ENCODE data around the gene MACROD2. TPM values are rescaled to one million over a fixed set of nuclear protein-coding genes. Genes with fewer than 3 reads are reported as not detected.
"Not testable (repeated sequence)": the region's sequence is repeated elsewhere in the genome, so short reads cannot be mapped to it uniquely, and the experiment has no call there.

MACROD2 gene
- total RNA-seq, 1 experiment from 2014 or later = 3.7 TPM

GRCh38 chr20:15807271-15807670 is 1812.0 kb downstream of the MACROD2 start (continued):
- TF ChIP-seq REST (IDR thresholded peaks at IDR 0.05; ENCODE audit: low read depth) (no peak), RAD21 (IDR thresholded peaks at IDR 0.05; ENCODE audit: low read depth) (no peak), ATF3 (IDR thresholded peaks at IDR 0.05) (no peak), SP1 (IDR thresholded peaks at IDR 0.05; ENCODE audit: low read depth) (no peak)

- CTCF ChIA-PET, POLR2A ChIA-PET: not testable (repeated sequence)
Observed at GRCh38 chr20:15807771-15808170, 1812.5 kb downstream of the MACROD2 start.

More at GRCh38 chr20:15807771-15808170, 1812.5 kb downstream of the MACROD2 start:
- H3K36me3 ChIP-seq (ENCODE audit: control insufficient read depth in 1 of 2, insufficient read depth in 2 of 2, low read length in 2 of 2); H3K9ac ChIP-seq (ENCODE audit: low read length); H2AFZ ChIP-seq (ENCODE audit: low read depth, low read length, poor library complexity, severe bottlenecking); H3K9me2 ChIP-seq (ENCODE audit: insufficient read depth); H3K4me2 ChIP-seq (ENCODE audit: low read length); RAD21 ChIA-PET (ENCODE audit: low non-redundant PET in 1 of 2, low total read pairs in 2 of 2, uncharacterized antibody in 2 of 2, unreplicated experiment in 2 of 2); H3K4me3 ChIP-seq (replicated peaks in 1 of 2; ENCODE audit: low read depth in 1 of 2, low read length in 2 of 2); BruUV-seq (replicated peaks); H4K20me1 ChIP-seq (ENCODE audit: insufficient read depth); ATAC-seq; H3K27ac ChIP-seq (ENCODE audit: low read depth, low read length); DNase-seq (ENCODE audit: low read depth, low spot score); intact Hi-C loops (cut with micrococcal nuclease); H3K79me2 ChIP-seq (ENCODE audit: insufficient read depth, low read length); H3K4me1 ChIP-seq (ENCODE audit: control insufficient read depth in 1 of 2, insufficient read depth in 2 of 2, low read length in 2 of 2); H3K27me3 ChIP-seq (ENCODE audit: insufficient read depth, low read length); H3K9me3 ChIP-seq (ENCODE audit: control insufficient read depth in 1 of 2, insufficient read depth in 1 of 2, low read depth in 1 of 2, low read length in 2 of 2): not testable (repeated sequence)

All from HCT116 (cell line).